Esophagus muscularis mucosa (tissue), 4 donors: ENCODE data around the gene TMC2. TPM values are rescaled to one million over a fixed set of nuclear protein-coding genes. Genes with fewer than 3 reads are reported as not detected.

Experiments
- DNase-seq: peaks from one replicate; pipeline ENCODE4 v3.0.0-alpha.2; 2017; ENCODE audit errors: extremely low spot score
- H3K27ac ChIP-seq, 4 donors: fragments of 200-600 bp; sonication (generic); replicated peaks in 1 of 4; 1 replicate in 3 of 4; 2 replicates in 1 of 4; pipeline ENCODE4 v1.5.1; 2016 to 2019; ENCODE audit warnings: mild to moderate bottlenecking in 1 of 4
- H3K27me3 ChIP-seq, 4 donors: fragments of 200-600 bp; sonication (generic); one replicate each; pipeline versions ENCODE4 v1.5.1 to v1.6.0; 2016 to 2019
- H3K36me3 ChIP-seq, 4 donors: fragments of 200-600 bp; sonication (generic); one replicate each; pipeline ENCODE4 v1.5.1; 2016 to 2019
- H3K4me1 ChIP-seq, 4 donors: fragments of 200-600 bp; sonication (generic); one replicate each; pipeline ENCODE4 v1.5.1; 2016 to 2019
- H3K4me3 ChIP-seq, 4 donors: fragments of 200-600 bp; sonication (generic); 1 replicate in 2 of 4; 2 replicates in 2 of 4; pipeline ENCODE4 v1.5.1; 2016 to 2019; ENCODE audit warnings: mild to moderate bottlenecking in 4 of 4, moderate library complexity in 1 of 4
- H3K9me3 ChIP-seq, 4 donors: fragments of 200-600 bp; sonication (generic); 1 replicate in 3 of 4; 2 replicates in 1 of 4; pipeline ENCODE4 v1.5.1; 2016 to 2019
- CTCF ChIP-seq, 3 experiments: fragments of 200-600 bp in 2 of 3; fragments of 450-650 bp in 1 of 3; sonication (generic) in 2 of 3; IDR thresholded peaks; one replicate each; pipeline ENCODE4 v1.5.1; 2017 to 2019; ENCODE audit warnings: antibody characterized with exemption in 3 of 3, mild to moderate bottlenecking in 2 of 3, moderate library complexity in 1 of 3
- EP300 ChIP-seq: sonication (generic); formaldehyde crosslinking; IDR thresholded peaks from one replicate; pipeline ENCODE4 v1.6.1; 2017; ENCODE audit warnings: antibody characterized with exemption
- POLR2A ChIP-seq: fragments of 450-650 bp; IDR thresholded peaks from one replicate; pipeline ENCODE4 v1.6.1; 2017; ENCODE audit warnings: antibody characterized with exemption, moderate library complexity, mild to moderate bottlenecking, low read depth
- POLR2AphosphoS5 ChIP-seq, 2 donors: sonication (generic); formaldehyde crosslinking; IDR thresholded peaks; one replicate each; pipeline ENCODE4 v1.6.1; 2017; ENCODE audit warnings: antibody characterized with exemption in 2 of 2
- WGBS: methylation state at CpG from one replicate; pipeline ENCODE4 v1.1.5; 2018; 5-methylcytosine and 5-hydroxymethylcytosine counted together
- intact Hi-C: fragments of 100-400 bp; cut with DNase I; formaldehyde crosslinking; loops from one replicate; pipeline ENCODE4 v1.15.1; 2023
- total RNA-seq, 4 donors: library from RNA; depleted of rRNA; stranded (reverse); fragments of >200 nt; gene quantifications; one replicate each; pipeline versions ENCODE4 v1.1.0 to v1.2.1, GENCODE V29; 2016

The TMC2 gene
- total RNA-seq, 4 donors from 2014 or later = 0.19 to 0.34 TPM; not detected in 2

DNA sequence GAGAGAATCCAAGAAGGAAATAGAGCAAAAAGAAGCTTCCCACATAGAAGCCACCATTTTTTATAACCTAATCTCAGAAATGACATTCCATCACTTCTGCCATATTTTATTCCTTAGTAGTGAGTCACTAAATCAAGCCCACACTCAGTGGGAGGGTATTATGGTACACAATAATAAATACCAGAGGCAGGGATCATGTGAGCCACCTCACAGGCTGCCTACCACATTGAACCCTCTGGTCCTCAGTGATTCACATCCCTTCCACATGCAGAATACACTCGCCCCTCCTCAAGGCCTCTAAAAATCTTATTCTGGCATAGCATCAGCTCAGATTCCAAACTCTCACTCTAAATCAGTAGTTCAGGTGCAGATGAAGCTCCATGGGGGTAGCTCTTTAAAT, 49.4 kb downstream of the TMC2 start:
- intact Hi-C loops = no loop called here
- Histone ChIP-seq H3K36me3 (no peaks in the 10 kb centered on the region), H3K27ac (no peak overlapping the region), H3K27me3 (peaks cover 0 to 18% (median 0%) of the 10 kb centered on the region in 4 donors), H3K9me3 (no peaks in the 10 kb centered on the region), H3K4me3 (no peak overlapping the region), H3K4me1 (no peaks in the 10 kb centered on the region)
- DNase-seq = peak; percentile 47
- no peak for TF ChIP-seq POLR2AphosphoS5 (IDR thresholded peaks at IDR 0.05)
- WGBS = 73% methylated on average over 1 of the region's 1 CpG

DNA sequence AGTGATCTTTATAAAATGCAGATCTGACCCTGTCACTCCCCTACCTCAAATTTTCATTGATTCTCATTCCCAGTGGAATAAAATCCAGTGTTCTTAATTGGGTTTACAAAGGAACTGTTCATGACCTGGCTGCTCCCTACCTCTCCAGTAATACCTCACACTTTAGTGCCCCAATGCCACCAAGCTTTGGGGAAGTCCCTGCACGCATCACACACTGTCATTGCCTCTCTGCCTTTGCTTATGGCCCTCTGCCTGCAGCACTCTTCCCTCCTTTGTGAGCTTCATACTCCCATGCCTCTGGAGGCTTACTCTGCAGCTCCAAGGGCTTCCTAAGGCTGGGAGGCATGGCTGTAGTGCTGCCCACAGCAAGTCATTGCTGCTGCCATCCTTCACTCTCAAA, 57.4 kb downstream of the TMC2 start:
- no peak for TF ChIP-seq POLR2AphosphoS5 (IDR thresholded peaks at IDR 0.05)
- no peak for TF ChIP-seq CTCF (IDR thresholded peaks at IDR 0.05)
- no peak for TF ChIP-seq POLR2A
- no peak for TF ChIP-seq EP300
- H3K4me1 ChIP-seq = no peaks in the 10 kb centered on the region

GRCh38 chr20:2595076-2595475, 58.7 kb downstream of the TMC2 start:
- Histone ChIP-seq H3K9me3 (no peaks in the 10 kb centered on the region), H3K27me3 (peaks cover 0 to 34% (median 0%) of the 10 kb centered on the region in 4 donors), H3K36me3 (no peaks in the 10 kb centered on the region), H3K27ac (no peak overlapping the region), H3K4me1 (no peaks in the 10 kb centered on the region), H3K4me3 (no peak overlapping the region)
- no peak for DNase-seq
- WGBS = 82% methylated on average over 2 of the region's 2 CpGs
- TF ChIP-seq CTCF (IDR thresholded peaks at IDR 0.05) (no peak), EP300 (no peak), POLR2AphosphoS5 (IDR thresholded peaks at IDR 0.05) (no peak), POLR2A (no peak)
- intact Hi-C loops = no loop called here

More for the DNA sequence above, 57.4 kb downstream of the TMC2 start:
- 91% methylated on average over 1 of the region's 1 CpG for WGBS
- Histone ChIP-seq H3K27me3 (peaks cover 0 to 34% (median 0%) of the 10 kb centered on the region in 4 donors), H3K9me3 (no peaks in the 10 kb centered on the region), H3K27ac (no peak overlapping the region), H3K36me3 (no peaks in the 10 kb centered on the region), H3K4me3 (no peak overlapping the region)
- intact Hi-C loops = no loop called here
- DNase-seq = peak; percentile 5

DNA sequence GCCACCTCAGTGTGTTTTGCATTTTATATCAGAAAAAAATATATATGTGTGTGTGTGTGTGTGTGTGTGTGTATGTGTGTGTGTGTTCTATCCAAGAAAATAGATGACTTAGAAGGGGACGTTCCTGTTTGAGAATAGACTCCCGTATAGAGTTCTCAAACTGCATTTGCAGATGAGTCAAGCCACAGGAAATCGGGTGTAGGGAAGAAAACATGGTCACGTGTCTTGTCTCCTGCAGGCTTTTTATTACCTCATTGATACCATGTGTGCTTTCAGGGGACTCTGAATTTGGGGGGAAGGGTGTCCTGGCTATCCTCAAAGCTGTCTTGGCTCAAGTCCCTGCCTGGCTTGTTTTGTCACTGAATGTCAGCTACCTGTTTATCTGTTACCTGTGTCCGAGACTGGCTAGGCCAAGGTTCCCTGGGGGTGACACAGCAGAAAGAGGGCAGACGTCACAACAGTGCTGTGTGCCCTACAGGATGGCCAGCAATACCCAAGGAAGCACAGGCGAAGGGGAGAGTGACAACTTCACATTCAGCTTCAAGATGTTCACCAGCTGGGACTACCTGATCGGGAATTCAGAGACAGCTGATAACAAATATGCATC, 60.4 kb downstream of the TMC2 start:
- intact Hi-C loops = no loop called here
- Histone ChIP-seq H3K27me3 (peaks cover 0 to 29% (median 0%) of the 10 kb centered on the region in 4 donors), H3K27ac (no peak overlapping the region), H3K9me3 (no peaks in the 10 kb centered on the region), H3K4me3 (no peak overlapping the region), H3K4me1 (no peaks in the 10 kb centered on the region), H3K36me3 (no peaks in the 10 kb centered on the region)
- WGBS = 43% methylated on average over 8 of the region's 8 CpGs
- DNase-seq = no peak
- TF ChIP-seq CTCF (IDR thresholded peaks at IDR 0.05) = no peak
- no peak for TF ChIP-seq POLR2A
- TF ChIP-seq POLR2AphosphoS5 (IDR thresholded peaks at IDR 0.05) = no peak
- TF ChIP-seq EP300 = no peak

- TF ChIP-seq EP300 (no peak), POLR2AphosphoS5 (IDR thresholded peaks at IDR 0.05) (no peak), POLR2A (no peak), CTCF (IDR thresholded peaks at IDR 0.05) (no peak)
- no peaks in the 10 kb centered on the region for H3K9me3 ChIP-seq
- intact Hi-C loops = no loop called here
- no peaks in the 10 kb centered on the region for H3K4me1 ChIP-seq
- no peak overlapping the region for H3K4me3 ChIP-seq
- 34% methylated on average over 5 of the region's 5 CpGs for WGBS
- no peak for DNase-seq
- H3K27me3 ChIP-seq = peaks cover 0 to 16% (median 0%) of the 10 kb centered on the region in 4 donors
- no peaks in the 10 kb centered on the region for H3K36me3 ChIP-seq
- H3K27ac ChIP-seq = no peak overlapping the region
These were observed 63.1 kb downstream of the TMC2 start for GRCh38 chr20:2599288-2600006.
